Esophagus squamous epithelium (tissue), 5 donors: Measurements from ENCODE around the gene ADAM10. TPM values are rescaled to one million over a fixed set of nuclear protein-coding genes. Genes with fewer than 3 reads are reported as not detected.

ENCODE experiments used
- DNase-seq: peaks from one replicate; lab custom pipeline; 2025; lab: John Stamatoyannopoulos, UW
- H3K27ac ChIP-seq, 4 donors: fragments of 200-600 bp; sonication (generic); one replicate each; pipeline ENCODE4 v1.5.1; 2016 to 2019; ENCODE audit warnings: mild to moderate bottlenecking in 1 of 4
- H3K27me3 ChIP-seq, 4 donors: fragments of 200-600 bp; sonication (generic); 1 replicate in 3 of 4; 2 replicates in 1 of 4; pipeline versions ENCODE4 v1.5.1 to v1.6.0; 2017 to 2021; ENCODE audit warnings: antibody characterized with exemption in 1 of 4
- H3K36me3 ChIP-seq, 3 donors: fragments of 200-600 bp; sonication (generic); one replicate each; pipeline ENCODE4 v1.5.1; 2016 to 2019
- H3K4me1 ChIP-seq, 3 donors: fragments of 200-600 bp; sonication (generic); one replicate each; pipeline ENCODE4 v1.5.1; 2017 to 2019
- H3K4me3 ChIP-seq, 4 donors: fragments of 200-600 bp; sonication (generic); 1 replicate in 3 of 4; 2 replicates in 1 of 4; pipeline ENCODE4 v1.5.1; 2016 to 2019; ENCODE audit warnings: mild to moderate bottlenecking in 2 of 4, moderate library complexity in 1 of 4
- H3K9me3 ChIP-seq, 3 donors: fragments of 200-600 bp; sonication (generic); one replicate each; pipeline ENCODE4 v1.5.1; 2016 to 2019
- CTCF ChIP-seq, 6 experiments: fragments of 450-650 bp in 4 of 6; fragments of 200-600 bp in 2 of 6; sonication (generic) in 2 of 6; IDR thresholded peaks; one replicate each; pipeline ENCODE4 v1.5.1; 2016 to 2019; ENCODE audit warnings: antibody characterized with exemption in 6 of 6, mild to moderate bottlenecking in 4 of 6, moderate library complexity in 4 of 6
- POLR2A ChIP-seq, 4 donors: fragments of 450-650 bp; IDR thresholded peaks; one replicate each; pipeline ENCODE4 v1.6.1; 2017; ENCODE audit warnings: antibody characterized with exemption in 4 of 4, mild to moderate bottlenecking in 4 of 4, moderate library complexity in 3 of 4
- WGBS, 2 donors: methylation state at CpG; one replicate each; pipeline ENCODE4 v1.1.5; 2018; 5-methylcytosine and 5-hydroxymethylcytosine counted together
- intact Hi-C: fragments of 100-400 bp; cut with DNase I; formaldehyde crosslinking; loops from one replicate; pipeline ENCODE4 v1.15.0; 2022
- total RNA-seq, 4 donors: library from RNA; depleted of rRNA; stranded (reverse); fragments of >200 nt; gene quantifications; one replicate each; pipeline ENCODE4 v1.1.0, GENCODE V29; 2016
- donor health status: DM: yes; HTN: yes; CAD: no.

The ADAM10 gene
- total RNA-seq, 4 donors from 2014 or later = 34.3 to 61.3 (median 52.8) TPM

GRCh38 chr15:58576657-58577056 is 172.8 kb downstream of the ADAM10 start:
- Histone ChIP-seq H3K27me3 (no peaks in the 10 kb centered on the region), H3K4me3 (no peak overlapping the region), H3K36me3 (no peaks in the 10 kb centered on the region), H3K9me3 (no peaks in the 10 kb centered on the region), H3K27ac (no peak overlapping the region), H3K4me1 (no peaks in the 10 kb centered on the region)
- intact Hi-C loops = no loop called here
- TF ChIP-seq POLR2A (IDR thresholded peaks at IDR 0.05) = no peak
- no peak for TF ChIP-seq CTCF (IDR thresholded peaks at IDR 0.05)
- no peak for DNase-seq

- TF ChIP-seq POLR2A (IDR thresholded peaks at IDR 0.05) (no peak), CTCF (IDR thresholded peaks at IDR 0.05) (no peak)
- Histone ChIP-seq H3K4me3 (no peak overlapping the region), H3K36me3 (no peaks in the 10 kb centered on the region), H3K27me3 (no peaks in the 10 kb centered on the region), H3K4me1 (no peaks in the 10 kb centered on the region), H3K27ac (no peak overlapping the region), H3K9me3 (no peaks in the 10 kb centered on the region)
- WGBS, 2 donors = 90 to 97% methylated on average over 6 to 14 of the region's 14 CpGs
- no peak for DNase-seq
- intact Hi-C loops = no loop called here
These were observed 174.3 kb downstream of the ADAM10 start for GRCh38 chr15:58575045-58575786.

- intact Hi-C loops = no loop called here
- Histone ChIP-seq H3K27me3 (no peaks in the 10 kb centered on the region), H3K4me3 (no peak overlapping the region), H3K36me3 (no peaks in the 10 kb centered on the region), H3K27ac (no peak overlapping the region), H3K9me3 (no peaks in the 10 kb centered on the region), H3K4me1 (no peaks in the 10 kb centered on the region)
- no peak for TF ChIP-seq CTCF (IDR thresholded peaks at IDR 0.05)
- no peak for TF ChIP-seq POLR2A (IDR thresholded peaks at IDR 0.05)
- DNase-seq = no peak
- WGBS, 2 donors = 70 to 79% methylated on average over 4 of the region's 4 CpGs
These were observed 174.9 kb downstream of the ADAM10 start for GRCh38 chr15:58574631-58575030.

- 95 to 96% methylated on average over 4 of the region's 4 CpGs for WGBS, 2 donors
- DNase-seq = no peak
- Histone ChIP-seq H3K4me3 (no peak overlapping the region), H3K27me3 (no peaks in the 10 kb centered on the region), H3K9me3 (no peaks in the 10 kb centered on the region), H3K36me3 (no peaks in the 10 kb centered on the region), H3K27ac (no peak overlapping the region), H3K4me1 (no peaks in the 10 kb centered on the region)
- intact Hi-C loops = no loop called here
- no peak for TF ChIP-seq CTCF (IDR thresholded peaks at IDR 0.05)
- no peak for TF ChIP-seq POLR2A (IDR thresholded peaks at IDR 0.05)
These were observed 176.2 kb downstream of the ADAM10 start for GRCh38 chr15:58573270-58573669.

GRCh38 chr15:58572521-58572920 is 177.0 kb downstream of the ADAM10 start:
- intact Hi-C loops = no loop called here
- DNase-seq = no peak
- H3K4me1 ChIP-seq = no peaks in the 10 kb centered on the region
- H3K27me3 ChIP-seq = no peaks in the 10 kb centered on the region
- whole genome bisulfite sequencing, 2 donors = 94 to 95% methylated on average over 4 of the region's 4 CpGs
- H3K27ac ChIP-seq = no peak overlapping the region
- H3K4me3 ChIP-seq = no peak overlapping the region
- H3K9me3 ChIP-seq = no peaks in the 10 kb centered on the region
- no peaks in the 10 kb centered on the region for H3K36me3 ChIP-seq
- TF ChIP-seq POLR2A (IDR thresholded peaks at IDR 0.05) (no peak), CTCF (IDR thresholded peaks at IDR 0.05) (no peak)
